Progenitor cell of endocrine pancreas (in vitro differentiated cells): ENCODE results near the gene TMEM106B. TPM values are rescaled to one million over a fixed set of nuclear protein-coding genes. Genes with fewer than 3 reads are reported as not detected.
"Not testable (repeated sequence)": the region's sequence is repeated elsewhere in the genome, so short reads cannot be mapped to it uniquely, and the experiment has no call there.

Experiments
- DNase-seq: peaks from one replicate; pipeline ENCODE4 v3.0.0; 2021; ENCODE audit warnings: low spot score; ENCODE audit not compliant: unreplicated experiment
- H3K27ac Mint-ChIP-seq: 2 replicates; pipeline ENCODE4 v1.8.0; 2021; ENCODE audit warnings: mild to moderate bottlenecking, moderate library complexity, mixed read lengths
- H3K27me3 Mint-ChIP-seq: 2 replicates; pipeline ENCODE4 v1.8.0; 2021; ENCODE audit warnings: mixed read lengths
- H3K36me3 Mint-ChIP-seq: 2 replicates; pipeline ENCODE4 v1.8.0; 2022; ENCODE audit warnings: mixed read lengths; ENCODE audit not compliant: insufficient read depth
- H3K4me1 Mint-ChIP-seq: 2 replicates; pipeline ENCODE4 v1.8.0; 2021; ENCODE audit warnings: low read depth, mixed read lengths
- H3K4me3 Mint-ChIP-seq: 2 replicates; pipeline ENCODE4 v1.8.0; 2021; ENCODE audit warnings: low read depth, mild to moderate bottlenecking, moderate library complexity, mixed read lengths
- H3K9me3 Mint-ChIP-seq: 2 replicates; pipeline ENCODE4 v1.8.0; 2021; ENCODE audit warnings: low read depth, mixed read lengths
- long read RNA-seq: library from polyadenylated mRNA; unstranded; transcript quantifications from one replicate; pipeline ENCODE4 v2.0.0, GENCODE V29; 2020
- total RNA-seq: library from RNA; stranded (reverse); gene quantifications from 2 replicates; pipeline ENCODE4 v1.2.1, GENCODE V29; 2021
- TF ChIP-seq, protein P1 (sequence below): fragments of 200-600 bp; sonication (generic); IDR thresholded peaks from one replicate; pipeline ENCODE4 v1.5.0; 2021; ENCODE audit warnings: antibody characterized with exemption, mild to moderate bottlenecking; ENCODE audit not compliant: unreplicated experiment

Gene TMEM106B
- 39.3 and 44.7 TPM in 2 replicates for total RNA-seq
- long read RNA-seq, full-length matches to known transcripts, result 161 of 185 reads
- long read RNA-seq, partial matches to known transcripts, result 5 of 185 reads
- long read RNA-seq, other reads (novel, unspliced or antisense), result 19 of 185 reads

DNA sequence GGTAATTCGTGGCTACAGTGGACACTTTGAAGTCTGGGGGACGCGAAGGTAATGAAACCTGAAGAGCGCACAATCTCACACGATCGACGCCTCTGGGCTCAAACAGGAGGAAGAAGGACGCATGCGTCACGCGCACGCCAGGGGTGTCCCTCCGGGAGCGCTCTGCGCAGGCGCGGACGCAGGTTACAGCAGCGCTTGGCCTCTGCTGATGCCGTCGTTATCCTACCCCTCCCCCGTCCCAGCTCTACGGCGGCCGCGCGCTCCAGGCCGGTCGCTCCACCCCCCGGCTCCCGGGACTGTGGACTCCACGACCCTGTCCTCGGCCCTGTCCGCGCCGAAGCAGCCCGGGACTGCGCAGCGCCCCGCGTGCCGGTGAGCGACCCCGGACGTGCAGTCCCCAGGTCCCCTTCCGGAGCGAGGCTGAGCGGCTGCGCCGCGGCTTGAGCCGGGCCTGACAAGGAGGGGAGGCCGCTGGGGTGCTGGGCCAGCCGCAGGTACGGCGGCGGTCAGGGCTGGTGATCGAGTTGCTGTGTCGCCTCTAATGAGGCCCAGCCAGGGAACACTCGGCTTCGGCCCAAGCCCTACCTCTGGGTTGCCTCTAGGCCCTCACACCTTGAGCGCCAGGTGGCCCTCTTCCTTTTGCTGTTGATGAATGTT lies at the start of gene TMEM106B:
Gene TMEM106B, plus strand, starts transcription at position 241 of the 657 bp plus-strand sequence. CDS start 3,517 bp downstream, outside the sequence.
- Mint-ChIP-seq H3K27me3 (peaks cover 18% of the 10 kb centered on the region), H3K4me1 (peaks cover 18% of the 10 kb centered on the region), H3K4me3 (peak within 1 kb of the TSS; percentile 84), H3K27ac (peak within 1 kb of the TSS; percentile 97), H3K9me3 (no peaks in the 10 kb centered on the region), H3K36me3 (peaks cover 2% of the 10 kb centered on the region)
- TF ChIP-seq, protein P1, sequence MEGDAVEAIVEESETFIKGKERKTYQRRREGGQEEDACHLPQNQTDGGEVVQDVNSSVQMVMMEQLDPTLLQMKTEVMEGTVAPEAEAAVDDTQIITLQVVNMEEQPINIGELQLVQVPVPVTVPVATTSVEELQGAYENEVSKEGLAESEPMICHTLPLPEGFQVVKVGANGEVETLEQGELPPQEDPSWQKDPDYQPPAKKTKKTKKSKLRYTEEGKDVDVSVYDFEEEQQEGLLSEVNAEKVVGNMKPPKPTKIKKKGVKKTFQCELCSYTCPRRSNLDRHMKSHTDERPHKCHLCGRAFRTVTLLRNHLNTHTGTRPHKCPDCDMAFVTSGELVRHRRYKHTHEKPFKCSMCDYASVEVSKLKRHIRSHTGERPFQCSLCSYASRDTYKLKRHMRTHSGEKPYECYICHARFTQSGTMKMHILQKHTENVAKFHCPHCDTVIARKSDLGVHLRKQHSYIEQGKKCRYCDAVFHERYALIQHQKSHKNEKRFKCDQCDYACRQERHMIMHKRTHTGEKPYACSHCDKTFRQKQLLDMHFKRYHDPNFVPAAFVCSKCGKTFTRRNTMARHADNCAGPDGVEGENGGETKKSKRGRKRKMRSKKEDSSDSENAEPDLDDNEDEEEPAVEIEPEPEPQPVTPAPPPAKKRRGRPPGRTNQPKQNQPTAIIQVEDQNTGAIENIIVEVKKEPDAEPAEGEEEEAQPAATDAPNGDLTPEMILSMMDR, result peak; percentile 13
- peak; percentile 94 for DNase-seq

DNA sequence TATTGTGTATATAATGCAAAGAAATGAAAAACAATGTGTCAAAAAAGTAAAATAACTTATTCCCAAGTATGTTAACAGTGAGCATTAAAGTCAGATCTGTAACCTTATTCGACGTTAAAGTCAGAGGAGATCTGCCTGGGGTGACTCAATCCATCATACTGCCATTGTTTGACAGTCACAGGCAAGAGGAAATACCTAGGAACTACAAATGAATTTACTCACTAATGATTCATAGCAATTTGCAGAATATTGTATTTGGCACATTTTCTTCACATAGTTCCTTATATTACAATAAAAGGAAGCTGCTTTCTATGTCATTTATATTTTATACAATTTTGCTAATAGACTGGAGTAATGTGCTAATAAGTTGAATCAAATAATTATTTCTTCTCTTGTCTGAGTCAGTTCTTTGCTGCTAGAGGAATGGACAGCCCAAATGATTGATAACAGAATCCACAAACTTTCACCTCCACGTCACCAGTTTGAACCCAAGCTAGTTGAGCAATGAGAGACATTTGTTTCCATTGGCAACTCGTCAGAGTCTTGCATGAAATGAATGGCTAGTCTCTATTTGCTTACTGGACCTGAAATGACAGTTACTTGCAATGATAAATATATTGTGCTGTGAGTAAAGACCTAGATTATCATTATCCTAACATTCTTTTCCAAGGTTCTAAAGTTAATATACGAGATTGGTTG lies 48.5 kb upstream of the TMEM106B start:
- Mint-ChIP-seq H3K4me3 (no peak overlapping the region), H3K4me1 (peaks cover 5% of the 10 kb centered on the region), H3K27me3 (no peaks in the 10 kb centered on the region), H3K9me3 (peaks cover 21% of the 10 kb centered on the region), H3K36me3 (no peaks in the 10 kb centered on the region), H3K27ac (no peak overlapping the region)
- no peak for DNase-seq
- TF ChIP-seq, protein P1, result no peak

DNA sequence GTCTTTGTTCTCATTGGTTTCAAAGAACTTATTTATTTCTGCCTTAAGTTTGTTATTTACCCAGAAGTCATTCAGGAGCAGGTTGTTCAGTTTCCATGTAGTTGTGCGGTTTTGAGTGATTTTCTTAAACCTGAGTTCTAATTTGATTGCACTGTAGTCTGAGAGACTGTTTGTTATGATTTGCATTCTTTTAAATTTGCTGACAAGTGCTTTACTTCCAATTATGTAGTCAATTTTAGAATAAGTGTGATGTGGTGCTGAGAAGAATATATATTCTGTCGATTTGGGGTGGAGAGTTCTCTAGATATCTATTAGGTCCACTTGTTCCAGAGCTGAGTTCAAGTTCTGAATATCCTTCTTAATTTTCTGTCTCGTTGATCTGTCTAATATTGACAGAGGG lies 43.0 kb upstream of the TMEM106B start:
- H3K27ac Mint-ChIP-seq, H3K27me3 Mint-ChIP-seq, H3K4me3 Mint-ChIP-seq, DNase-seq, H3K4me1 Mint-ChIP-seq, H3K36me3 Mint-ChIP-seq: not testable (repeated sequence)
- peaks cover 36% of the 10 kb centered on the region for H3K9me3 Mint-ChIP-seq

DNA sequence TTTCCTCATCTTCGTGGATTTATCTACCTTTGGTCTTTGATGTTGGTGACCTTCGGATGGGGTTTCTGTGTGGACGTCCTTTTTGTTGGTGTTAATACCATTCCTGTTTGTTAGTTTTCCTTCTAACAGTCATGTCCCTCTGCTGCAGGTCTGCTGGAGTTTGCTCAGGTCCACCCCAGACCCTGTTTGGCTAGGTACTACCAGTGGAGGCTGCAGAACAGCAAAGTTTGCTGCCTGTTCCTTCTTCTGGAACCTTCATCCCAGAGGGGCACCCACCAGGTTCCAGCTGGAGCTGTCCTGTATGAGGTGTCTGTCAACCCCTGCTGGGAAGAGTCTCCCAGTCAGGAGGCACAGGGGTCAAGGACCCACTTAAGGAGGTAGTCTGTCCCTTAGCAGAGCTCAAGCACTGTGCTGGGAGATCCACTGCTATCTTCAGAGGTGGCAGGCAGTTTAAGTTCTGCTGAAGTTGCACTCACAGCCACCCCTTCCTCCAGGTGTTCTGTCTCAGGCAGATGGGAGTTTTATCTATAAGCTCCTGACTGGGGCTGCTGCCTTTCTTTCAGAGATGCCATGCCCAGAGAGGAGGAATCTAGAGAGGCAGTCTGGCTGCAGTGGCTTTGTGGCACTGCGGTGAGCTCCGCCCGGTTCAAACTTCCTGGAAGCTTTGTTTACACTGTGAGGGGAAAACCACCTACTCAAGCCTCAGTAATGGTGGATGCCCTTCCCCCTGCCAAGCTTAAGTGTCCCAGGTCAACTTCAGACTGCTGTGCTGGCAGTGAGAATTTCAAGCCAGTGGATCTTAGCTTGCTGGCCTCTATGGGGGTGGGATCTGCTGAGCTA lies 40.9 kb upstream of the TMEM106B start:
- H3K27me3 Mint-ChIP-seq, H3K4me1 Mint-ChIP-seq, H3K4me3 Mint-ChIP-seq, H3K36me3 Mint-ChIP-seq, DNase-seq, H3K27ac Mint-ChIP-seq: not testable (repeated sequence)
- peaks cover 36% of the 10 kb centered on the region for H3K9me3 Mint-ChIP-seq

DNA sequence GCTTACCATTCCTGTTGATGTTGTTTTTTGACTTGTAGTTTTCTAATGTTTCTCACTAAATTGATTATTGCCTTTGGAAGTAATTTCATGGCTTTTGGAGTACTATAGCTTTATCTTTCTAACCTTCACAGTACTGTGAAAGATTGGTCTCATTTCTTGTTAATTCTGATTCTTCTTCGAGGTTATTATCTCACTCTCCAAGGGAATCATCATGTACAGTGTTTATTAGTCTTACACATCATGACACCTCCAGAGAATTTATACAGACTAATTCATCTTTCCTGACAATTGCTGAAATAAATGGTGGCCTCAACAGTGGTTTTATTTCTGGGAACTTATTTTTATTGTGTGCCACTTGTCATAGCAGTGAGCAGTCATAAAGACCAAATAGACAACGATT lies 37.4 kb upstream of the TMEM106B start:
- Mint-ChIP-seq H3K36me3 (no peaks in the 10 kb centered on the region), H3K27ac (no peak overlapping the region), H3K4me3 (no peak overlapping the region), H3K9me3 (peaks cover 4% of the 10 kb centered on the region), H3K4me1 (peaks cover 13% of the 10 kb centered on the region), H3K27me3 (peaks cover 10% of the 10 kb centered on the region)
- no peak for DNase-seq
- TF ChIP-seq, protein P1, result no peak

DNA sequence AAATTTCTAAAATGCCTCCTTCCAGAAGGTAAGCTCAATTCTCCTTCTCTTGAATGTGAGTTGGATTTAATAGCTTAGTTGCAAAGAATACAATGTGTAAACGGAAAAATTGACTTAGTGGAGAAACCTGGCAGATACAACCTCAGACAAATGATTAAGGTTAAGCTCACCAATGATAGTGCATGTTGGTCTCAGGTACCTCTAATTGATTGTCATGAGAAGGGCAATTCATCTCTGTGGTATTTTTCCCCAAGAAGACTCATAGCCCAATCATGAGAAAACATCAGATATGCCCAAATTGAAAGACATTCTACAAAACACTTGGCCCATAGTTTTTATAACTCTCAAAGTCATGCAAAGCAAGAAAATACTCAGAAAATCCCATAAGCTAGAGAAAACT lies 36.2 kb upstream of the TMEM106B start:
- H3K36me3 Mint-ChIP-seq, result no peaks in the 10 kb centered on the region
- H3K4me3 Mint-ChIP-seq, result no peak overlapping the region
- no peaks in the 10 kb centered on the region for H3K9me3 Mint-ChIP-seq
- H3K27me3 Mint-ChIP-seq, result peaks cover 14% of the 10 kb centered on the region
- TF ChIP-seq, protein P1, result no peak
- no peak overlapping the region for H3K27ac Mint-ChIP-seq
- peaks cover 15% of the 10 kb centered on the region for H3K4me1 Mint-ChIP-seq
- DNase-seq, result no peak
